Esophagus squamous epithelium (tissue), 4 donors: Measurements from ENCODE around the gene TRIM39.

Experiments used
- CTCF ChIP-seq, 6 experiments: fragments of 450-650 bp in 4 of 6; fragments of 200-600 bp in 2 of 6; sonication (generic) in 2 of 6; IDR thresholded peaks; one replicate each; pipeline ENCODE4 v1.5.1; 2016 to 2019; ENCODE audit warnings: antibody characterized with exemption in 6 of 6, mild to moderate bottlenecking in 4 of 6, moderate library complexity in 4 of 6
- POLR2A ChIP-seq, 4 donors: fragments of 450-650 bp; IDR thresholded peaks; one replicate each; pipeline ENCODE4 v1.6.1; 2017; ENCODE audit warnings: antibody characterized with exemption in 4 of 4, mild to moderate bottlenecking in 4 of 4, moderate library complexity in 3 of 4

- no peak for TF ChIP-seq CTCF (IDR thresholded peaks at IDR 0.05)
- TF ChIP-seq POLR2A (IDR thresholded peaks at IDR 0.05): no peak
Observed at GRCh38 chr6:30329331-30329730, 2.6 kb downstream of the TRIM39 start.
